RPMI7951 (cell line): Measurements from ENCODE around the gene ARID3B. TPM values are rescaled to one million over a fixed set of nuclear protein-coding genes. Genes with fewer than 3 reads are reported as not detected.
"Not testable (repeated sequence)": the region's sequence is repeated elsewhere in the genome, so short reads cannot be mapped to it uniquely, and the experiment has no call there.

Experiments
- DNase-seq: peaks from one replicate; pipeline ENCODE4 v3.0.0-alpha.2; 2012; ENCODE audit warnings: low read depth
- total RNA-seq: library from RNA; depleted of rRNA; stranded (reverse); fragments of >200 nt; shearing (Covaris generic); gene quantifications from 2 replicates; pipeline ENCODE4 v1.2.3, GENCODE V29; 2014

ARID3B gene
- total RNA-seq, 1 experiment from 2014 or later = 0.72 TPM

DNA sequence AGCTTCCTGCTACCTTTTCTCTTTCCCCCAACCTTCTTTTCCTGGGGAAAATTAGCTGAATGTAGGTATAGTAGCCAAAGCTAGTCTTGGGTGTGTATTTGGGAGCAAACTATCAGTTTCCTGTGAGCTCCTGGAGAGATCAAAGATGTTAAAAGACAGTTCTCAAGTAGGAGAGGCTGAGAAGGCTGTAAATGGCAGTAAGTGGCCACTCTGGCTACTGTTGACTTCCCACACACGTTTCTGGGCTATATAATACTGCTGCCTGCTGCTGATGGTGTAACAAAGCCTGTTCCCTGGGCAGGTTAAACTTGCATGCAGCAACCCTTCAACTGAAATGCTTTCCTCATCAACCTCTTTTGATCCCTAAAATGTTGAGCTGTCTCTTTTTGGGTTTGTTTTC lies 27.6 kb downstream of the ARID3B start:
- no peak for DNase-seq

DNA sequence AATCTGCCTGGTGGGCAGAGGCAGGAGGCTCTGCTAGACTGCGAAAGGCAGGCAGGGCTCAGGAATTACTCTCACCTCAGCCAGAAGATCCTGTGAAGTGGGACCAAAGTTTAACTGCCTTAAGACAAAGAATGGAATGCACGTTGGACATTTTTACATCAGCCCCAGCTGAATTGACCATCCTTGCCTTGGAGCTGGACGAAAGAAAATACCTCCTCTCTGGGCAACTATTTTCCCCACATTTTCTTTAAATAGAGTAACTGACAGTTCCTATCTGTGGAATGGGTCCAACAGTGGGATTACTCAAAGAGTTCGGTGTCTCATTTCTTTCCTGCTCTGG lies 28.7 kb downstream of the ARID3B start:
- peak; percentile 51 for DNase-seq

DNA sequence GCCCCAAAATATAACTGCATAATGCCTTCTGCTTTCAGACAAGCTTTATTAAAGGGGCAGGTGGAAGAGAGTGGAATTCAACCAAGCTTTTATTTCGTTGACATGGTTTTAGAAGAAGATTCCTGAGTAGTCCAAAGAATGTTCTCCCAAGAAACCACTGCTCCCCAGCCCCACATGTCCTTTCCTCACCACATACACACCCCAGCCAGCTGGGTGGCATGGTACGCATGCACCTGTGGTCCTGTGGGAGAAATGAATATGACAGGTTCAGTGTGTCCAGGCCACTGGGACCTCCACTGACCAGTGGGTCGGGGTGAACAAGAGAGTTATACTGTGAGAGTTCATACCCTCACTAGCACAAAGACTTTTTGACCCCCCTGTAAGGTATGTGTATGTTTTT lies 30.2 kb downstream of the ARID3B start:
- DNase-seq = no peak

DNA sequence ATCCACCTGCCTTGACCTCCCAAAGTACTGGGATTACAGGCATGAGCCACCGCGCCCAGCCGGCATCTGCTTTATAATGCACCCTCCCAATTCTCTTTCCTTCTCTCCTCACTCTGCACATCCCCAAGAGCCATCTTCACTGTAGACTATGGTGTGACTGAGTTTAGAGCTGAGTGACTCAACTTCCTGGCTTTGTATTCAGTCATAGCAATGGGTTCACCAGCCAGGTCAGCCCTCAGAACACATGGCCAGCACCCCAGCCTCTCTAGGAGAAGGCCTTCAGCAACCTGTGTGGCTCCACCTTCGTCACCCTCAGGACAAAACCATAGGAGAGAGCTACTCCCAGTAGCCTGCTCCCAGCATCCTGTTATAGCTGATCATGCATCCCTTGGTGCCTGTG lies 33.0 kb downstream of the ARID3B start:
- DNase-seq = peak; percentile 25

DNA sequence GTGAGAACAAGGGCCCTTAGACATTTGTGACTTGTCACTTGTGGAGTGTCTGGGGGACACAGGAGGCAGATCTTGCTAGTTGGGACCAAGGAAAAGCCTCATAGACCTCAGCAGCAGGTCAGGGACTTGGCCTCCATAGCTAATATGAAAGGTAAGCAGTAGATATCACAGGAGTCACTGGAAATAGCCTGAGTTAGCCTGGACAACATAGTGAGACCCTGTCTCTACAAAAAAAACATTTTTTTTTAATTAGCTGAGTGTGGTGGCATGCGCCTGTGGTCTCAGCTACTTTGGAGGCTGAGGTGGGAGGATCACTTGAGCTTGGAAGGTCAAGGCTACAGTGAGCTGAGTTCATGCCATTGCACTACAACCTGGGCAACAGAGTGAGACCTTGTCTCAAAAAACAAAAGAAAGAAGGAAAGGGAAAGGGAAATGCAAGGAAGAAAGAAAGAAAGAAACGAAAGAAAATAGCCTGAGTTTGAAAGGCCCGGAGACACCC lies 37.5 kb downstream of the ARID3B start:
- no peak for DNase-seq

DNA sequence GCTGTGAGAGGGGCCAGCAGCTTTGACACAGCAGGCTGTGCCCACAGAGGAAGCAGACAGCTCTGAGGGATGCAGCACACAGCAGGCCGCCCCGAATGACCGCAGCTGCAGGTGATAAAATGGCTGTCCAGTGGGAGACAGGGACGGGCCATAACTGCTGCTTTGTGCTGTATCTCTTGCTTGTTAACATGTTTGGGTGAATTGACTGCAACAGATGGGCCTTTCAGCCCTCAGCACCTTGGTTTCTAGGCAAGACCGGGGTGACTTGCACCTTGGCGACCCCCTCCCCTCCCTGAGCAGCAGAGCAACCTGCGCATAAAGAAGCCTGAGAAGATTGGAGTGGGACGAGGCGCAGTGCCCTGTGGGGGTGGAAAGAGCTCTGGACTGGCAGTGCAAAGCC lies 38.0 kb downstream of the ARID3B start:
- no peak for DNase-seq

DNA sequence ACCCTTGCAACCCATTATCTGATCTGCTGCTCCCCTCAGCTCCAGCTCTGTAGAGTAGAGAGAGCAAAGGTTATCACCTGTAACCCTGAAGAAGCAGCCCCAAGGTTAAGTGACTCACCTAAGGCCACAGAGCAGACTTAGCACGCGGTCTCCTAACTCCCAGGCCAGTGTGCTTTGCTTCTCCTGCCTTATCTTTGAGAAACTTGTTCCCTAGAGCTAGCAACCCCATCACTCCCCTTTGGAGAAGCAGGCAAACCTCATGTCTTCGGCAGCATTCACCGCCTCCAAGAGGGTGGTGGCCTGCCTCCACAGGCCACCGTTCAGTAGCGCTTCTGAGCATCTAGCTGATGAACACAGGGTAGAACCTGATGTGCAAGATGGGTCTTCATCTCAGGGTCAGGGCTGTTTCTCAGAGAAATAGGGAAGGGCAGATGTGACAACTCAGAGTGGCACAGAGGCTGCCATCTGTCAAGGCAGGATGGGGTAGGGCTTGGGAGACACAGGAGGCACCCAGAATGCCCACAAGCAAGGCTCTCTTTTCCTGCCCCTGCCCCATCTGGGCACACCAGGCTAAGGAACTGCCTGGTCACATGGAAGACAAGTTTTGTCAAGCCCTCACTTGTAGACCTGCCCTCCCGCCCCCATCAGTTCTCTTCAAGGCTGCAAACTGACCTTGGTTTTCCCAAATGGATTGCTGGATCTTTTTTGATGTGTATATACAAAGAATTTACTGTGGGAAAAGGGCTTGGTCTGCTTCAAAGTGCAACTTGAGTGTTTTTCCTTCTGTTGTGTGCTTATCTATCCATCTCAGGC lies 39.7 kb downstream of the ARID3B start:
- no peak for DNase-seq

DNA sequence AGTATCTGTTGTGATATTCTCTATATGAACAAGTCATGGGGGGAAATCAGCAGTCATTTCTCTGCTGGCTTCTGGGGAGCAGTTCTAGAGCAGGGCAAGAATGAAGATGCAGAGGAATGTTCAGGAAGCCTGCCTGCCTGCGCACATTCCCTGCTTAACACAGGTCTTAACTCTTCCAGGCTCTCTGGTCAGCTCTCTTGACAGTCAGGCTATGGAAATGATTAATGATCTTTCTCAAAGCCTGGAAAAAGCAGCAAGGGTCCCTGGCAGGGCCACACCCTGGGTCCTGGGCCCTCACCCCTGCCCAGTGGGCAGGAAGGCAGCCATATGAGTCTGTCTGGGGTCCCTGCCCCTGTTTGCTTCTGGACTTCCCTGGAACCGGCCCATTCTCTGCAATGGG lies 43.2 kb downstream of the ARID3B start:
- no peak for DNase-seq

DNA sequence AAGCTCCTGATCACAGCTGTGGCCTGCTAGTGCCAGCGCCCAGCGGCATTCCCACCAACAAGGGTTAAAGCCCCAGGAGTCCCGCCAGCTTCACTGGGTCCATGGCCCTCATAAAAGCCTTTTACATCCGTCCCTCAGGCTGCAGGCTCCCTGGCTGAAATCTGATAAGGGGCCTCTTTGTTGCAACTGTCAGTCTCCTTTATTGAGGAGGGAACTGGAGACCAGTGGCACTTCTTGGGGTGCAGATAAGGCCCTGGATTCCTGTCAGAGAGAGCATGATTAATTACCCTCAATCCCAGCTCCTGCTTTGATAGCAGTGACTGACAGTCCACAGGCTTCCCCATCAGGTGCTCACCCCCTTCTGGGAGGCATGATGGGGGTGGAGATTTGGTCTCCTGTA lies 43.8 kb downstream of the ARID3B start:
- no peak for DNase-seq

DNA sequence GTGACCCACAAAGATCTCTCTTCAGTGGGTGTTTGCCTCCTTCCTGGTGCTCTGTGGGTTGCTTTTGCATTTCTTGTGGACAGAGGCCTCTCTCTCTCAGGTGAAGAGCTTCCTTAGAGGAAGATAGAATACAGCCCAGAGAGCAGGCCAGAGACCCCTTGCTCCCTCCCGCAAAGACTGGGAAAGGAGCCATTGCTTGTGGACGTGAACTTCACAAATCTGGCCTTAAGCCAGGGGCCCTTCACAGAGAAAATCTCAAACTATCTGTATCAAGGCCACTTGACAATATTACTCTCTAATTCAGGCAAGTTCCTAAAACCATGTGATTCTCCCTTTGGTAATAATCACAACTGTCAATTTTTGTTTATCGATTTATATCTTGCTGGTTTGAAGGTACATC lies 44.2 kb downstream of the ARID3B start:
- DNase-seq = no peak

DNA sequence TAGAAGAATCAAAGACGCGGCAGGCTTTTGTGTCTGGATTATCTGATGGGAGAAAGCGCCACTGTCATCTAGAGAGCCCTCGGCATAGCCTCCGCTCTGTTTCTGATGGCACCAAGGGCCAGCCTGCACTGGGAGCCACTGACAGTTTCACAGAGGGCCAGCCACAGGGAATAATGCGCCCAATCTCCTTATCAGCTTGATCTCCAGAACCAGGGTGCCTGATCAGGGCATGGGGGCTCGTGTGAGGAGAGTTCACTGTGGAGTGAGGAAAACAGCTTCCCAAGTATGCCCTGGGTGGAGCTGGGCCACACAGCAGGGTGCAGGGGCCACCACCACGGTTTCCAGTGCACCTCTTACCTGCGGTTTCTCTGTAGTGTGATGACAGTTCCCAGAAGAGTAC lies 44.8 kb downstream of the ARID3B start:
- no peak for DNase-seq

DNA sequence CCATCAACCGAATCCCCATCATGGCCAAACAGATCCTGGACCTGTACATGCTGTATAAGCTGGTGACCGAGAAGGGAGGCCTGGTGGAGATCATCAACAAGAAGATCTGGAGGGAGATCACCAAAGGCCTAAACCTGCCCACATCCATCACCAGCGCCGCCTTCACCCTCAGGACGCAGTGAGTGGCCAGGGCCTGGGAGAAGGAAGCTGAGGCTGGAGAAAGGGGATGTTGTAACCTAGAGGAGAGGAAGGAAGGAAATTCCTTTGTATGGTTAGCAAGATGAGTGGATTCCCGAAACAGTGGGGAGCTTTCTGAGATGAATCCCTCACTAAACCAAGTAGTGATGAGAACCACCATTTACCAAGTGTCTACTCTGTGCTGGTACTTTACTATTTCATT lies 48.8 kb downstream of the ARID3B start:
- DNase-seq = no peak

DNA sequence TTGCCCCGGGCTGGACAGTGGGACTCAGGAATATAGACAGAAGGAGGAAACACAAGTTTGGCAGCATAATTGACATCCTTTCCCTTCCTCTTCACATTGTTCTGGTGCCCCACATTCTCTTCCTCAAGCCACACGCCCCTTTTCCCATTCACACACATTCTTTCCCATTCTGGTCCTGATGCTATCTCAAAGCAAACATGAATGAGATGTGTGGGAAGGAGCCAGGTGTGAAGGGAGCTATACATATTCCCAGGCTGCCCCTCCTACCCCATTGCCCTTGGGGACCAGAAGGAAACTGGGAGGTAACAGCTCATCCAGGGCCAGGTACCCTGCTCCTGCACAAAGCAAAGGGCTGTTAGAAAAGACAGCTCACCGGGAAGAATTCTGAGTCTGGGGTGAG lies 51.2 kb downstream of the ARID3B start:
- DNase-seq = no peak

DNA sequence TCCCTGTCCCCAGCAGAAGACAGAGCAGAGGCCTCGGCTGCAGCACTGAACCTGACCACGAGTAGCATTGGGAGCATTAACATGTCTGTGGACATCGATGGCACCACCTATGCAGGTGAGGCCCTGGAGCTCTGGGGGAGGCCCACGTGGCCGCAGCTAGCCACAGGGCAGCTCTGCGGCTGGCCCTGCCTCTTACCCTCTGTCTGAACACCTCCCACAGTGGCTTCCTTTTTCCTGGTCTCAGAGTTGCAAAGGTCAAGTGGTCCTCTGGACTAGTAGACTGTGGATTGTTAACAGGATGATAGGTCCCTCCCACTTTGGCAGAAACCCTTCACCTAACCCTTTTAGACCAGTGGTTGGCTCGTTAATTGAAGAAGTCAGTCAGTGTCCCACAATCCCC lies 52.1 kb downstream of the ARID3B start:
- no peak for DNase-seq

DNA sequence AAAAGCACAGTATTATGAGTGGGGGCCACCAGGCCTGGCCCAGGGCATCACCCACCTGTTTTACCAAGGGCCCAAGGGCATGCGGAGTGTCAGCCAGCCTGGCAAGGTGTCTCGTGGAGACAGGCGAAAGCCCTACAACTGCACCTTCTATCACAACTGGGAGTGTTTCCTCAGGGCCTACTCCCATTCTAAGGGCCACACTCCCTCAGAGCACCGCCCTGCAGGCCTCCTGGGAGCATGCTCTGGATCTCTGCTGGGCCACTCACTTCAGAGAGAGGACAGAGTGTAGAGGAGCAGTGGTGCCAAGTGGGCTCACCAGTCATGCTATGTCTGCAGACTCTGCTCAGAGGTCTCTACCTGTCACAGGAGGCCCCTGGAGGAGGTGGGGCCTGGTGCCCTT lies 53.4 kb downstream of the ARID3B start:
- DNase-seq = no peak

DNA sequence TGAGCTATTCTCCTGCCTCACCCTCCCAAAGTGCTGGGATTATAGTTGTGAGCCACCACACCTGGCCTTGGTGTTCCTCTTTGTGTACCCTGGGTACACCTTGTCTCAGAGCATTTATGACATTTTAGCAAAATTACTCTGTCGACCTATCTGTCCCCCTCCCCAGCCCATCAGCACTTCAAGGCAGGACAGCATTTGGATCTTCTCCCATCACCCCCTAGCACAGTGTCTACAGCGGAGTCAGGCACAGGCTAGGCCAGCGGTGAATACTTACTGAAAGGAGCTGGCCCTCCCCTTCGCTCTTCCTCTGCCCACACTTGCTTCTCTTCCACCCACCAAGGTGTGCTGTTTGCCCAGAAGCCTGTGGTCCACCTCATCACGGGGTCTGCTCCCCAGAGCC lies 54.3 kb downstream of the ARID3B start:
- DNase-seq = no peak

DNA sequence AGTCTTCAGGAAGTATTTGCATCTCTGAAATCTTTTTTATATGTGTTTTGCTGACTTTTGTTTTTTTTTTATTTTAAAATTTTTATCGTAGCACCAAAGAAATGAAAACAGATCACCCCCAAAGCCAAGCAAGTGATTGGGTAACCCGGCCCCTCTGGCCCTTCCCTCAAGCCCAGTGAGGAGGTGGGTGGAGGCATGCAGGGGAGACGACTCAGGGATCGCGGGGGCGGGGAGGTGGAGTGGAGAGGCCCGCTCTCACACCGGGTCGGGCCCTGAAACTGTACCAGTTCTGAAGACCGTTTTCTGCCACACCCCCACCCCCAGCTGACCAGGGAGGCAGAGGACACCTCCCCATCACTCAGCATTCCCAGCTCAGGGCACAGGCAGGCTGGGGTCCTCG lies 55.7 kb downstream of the ARID3B start:
- not testable (repeated sequence) for DNase-seq

DNA sequence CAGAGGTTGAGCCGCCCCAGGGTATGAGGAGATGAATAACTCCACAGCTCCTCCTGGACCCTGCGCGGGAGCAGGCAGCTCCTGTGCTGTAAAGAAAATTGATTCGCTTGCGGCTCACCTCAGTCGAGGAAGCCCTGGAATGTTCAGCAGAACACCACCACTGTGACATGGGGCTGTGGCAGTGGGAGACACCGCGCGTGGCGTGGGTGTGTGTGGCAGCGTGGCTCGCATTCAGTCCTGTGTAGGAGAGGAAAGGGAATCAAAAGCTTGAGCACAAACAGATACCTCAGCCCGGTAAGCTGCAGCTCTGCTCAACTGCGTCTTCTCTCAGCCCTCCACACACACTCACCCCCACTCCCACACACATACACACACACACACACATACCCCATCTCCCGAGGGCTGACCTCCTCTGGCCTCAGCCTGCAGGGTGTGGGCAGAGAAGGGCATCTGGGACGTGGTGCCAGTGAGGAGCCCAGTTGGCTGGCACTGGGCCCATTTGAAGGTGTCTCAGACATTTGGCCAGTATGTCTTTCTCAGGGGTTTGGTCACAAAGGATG lies 56.2 kb downstream of the ARID3B start:
- not testable (repeated sequence) for DNase-seq

DNA sequence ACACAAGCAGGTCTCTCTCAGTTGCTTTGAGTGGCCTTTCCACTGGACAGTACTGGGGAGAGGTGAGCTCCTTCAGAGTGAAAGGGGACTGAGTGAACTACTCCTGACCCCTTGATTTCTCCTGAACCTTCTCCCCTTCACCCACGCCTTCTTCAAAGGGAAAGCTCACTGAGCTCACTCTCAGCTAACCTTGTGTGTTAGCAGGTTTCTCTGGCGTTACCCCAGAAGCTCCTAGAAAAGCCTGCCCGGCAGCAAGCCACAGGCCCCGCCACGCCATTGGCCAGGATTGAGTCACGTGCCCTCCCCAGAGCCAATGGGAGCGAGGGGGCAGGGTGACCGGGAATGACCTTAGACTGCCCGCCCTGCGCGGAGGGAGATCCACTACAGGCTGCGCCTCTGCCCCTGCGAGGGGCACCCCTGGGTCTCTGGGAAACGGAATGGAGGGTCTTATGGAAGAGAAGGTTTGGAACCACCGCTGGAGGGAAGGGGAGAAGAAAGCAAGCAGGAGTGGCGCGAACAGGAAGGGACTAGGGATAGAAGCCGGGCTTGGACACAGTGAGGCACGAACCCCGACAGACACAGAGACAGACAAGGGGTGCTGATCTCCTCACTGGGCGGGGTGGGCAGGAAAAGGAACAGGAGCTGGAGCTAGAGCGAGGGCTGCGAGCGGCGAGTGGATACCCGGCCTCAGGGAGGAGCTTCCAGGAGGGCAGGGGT lies 57.3 kb downstream of the ARID3B start:
- DNase-seq = peak; percentile 89

DNA sequence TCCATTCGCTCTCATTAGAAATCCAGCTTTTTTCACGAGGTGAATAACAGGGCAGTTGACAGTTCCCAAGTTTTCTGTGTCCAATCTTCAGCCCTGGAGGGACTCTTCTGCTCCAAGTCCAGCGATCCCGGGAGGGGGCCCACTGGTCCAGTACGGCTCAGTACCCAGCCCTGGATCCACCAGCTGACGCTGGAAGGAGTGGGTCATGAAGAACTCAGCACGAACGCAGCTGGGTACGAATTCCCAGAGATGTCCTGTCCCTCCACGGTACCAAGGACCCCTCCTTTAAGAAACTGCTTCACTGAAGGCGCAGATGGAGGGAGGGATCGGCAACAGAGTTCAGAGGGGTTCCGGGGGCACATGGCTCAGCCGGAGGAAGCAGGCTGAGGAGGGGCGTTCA lies 58.1 kb downstream of the ARID3B start:
- no peak for DNase-seq

DNA sequence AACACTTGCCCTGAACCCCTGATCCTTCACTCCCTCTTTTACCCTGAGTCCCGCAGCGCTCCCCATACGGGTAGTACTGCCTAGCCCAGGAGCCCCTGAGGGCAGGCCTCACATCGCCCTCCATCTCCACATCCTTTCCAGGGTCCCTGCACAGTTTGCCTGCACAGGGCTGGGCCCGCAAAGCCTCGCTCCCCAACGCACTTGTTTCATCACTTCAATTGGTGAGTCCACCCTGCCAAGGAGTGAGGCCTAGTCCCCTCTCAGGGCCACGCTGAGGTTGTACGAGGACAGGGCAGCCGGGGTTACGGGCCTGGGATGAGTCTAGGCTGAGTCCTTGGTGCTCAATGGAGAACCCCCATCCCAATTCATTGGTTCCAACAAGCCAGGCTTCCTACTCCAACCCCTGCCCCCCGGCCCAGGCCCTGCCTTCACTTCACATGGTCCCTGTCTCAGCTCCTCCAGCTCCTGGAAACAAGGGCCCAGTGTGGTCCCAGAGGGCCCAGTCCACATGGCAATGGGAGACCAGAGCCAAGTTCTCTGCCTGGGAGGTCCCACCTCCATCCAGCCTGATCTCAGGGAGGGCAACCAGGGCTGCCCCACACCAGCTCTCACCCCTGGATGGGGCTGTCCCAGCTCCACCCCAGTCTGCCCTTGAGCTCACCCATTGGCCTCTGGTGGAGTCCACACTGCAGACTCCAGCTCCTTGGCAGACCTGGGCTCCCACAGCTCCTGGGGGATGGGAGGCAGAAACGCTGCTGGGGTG lies 62.2 kb downstream of the ARID3B start:
- DNase-seq = no peak
